T1000 (cell line): ENCODE results near the gene EEF1B2.
"Not testable (repeated sequence)": the region's sequence is repeated elsewhere in the genome, so short reads cannot be mapped to it uniquely, and the experiment has no call there.

Experiments
- DNase-seq: peaks from one replicate; lab custom pipeline; 2025; ENCODE audit warnings: mixed read lengths; lab: John Stamatoyannopoulos, UW

The EEF1B2 gene

DNA sequence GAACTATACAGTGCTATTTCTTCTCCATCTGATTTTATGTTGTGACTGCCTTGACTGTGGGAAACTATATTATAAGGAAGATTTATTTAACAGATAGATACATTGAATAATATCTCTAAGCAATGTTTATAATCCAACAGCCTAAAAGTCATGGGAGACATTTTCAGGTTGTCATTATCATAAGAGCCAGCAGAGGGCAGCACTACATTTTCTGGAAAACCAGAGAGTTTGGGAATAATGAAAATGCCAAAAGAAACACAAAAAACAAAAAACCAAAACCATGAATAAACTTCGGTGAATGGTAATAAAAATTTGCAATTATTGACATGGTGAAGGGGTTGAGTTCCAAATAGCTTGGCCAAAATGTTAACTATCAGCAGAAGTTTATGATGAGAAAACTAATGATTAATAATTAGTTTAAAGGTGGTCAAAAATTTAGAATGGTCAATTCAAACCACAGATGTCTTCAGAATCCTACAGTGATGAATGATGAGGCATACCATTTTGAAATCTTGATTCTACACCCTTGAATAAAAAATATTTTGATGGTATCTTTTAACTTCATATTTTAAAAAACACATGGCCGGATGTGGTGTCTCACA, 4.7 kb downstream of the EEF1B2 start:
- DNase-seq = peak; percentile 12

DNA sequence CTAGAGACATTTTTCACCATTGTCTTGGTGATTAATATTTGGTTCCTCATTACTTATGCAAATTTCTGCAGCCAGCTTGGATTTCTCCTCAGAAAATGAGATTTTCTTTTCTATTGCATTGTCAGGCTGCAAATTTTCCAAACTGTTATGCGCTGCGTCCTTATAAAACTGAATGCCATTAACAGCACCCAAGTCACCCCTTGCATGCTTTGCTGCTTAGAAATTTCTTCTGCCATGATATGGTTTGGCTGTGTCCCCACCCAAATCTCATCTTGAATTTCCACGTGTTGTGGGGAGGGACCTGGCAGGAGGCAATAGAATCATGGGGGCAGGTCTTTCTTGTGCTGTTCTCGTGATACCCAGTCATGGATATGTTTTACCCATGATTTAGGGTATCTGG, 8.5 kb downstream of the EEF1B2 start:
- DNase-seq = not testable (repeated sequence)

DNA sequence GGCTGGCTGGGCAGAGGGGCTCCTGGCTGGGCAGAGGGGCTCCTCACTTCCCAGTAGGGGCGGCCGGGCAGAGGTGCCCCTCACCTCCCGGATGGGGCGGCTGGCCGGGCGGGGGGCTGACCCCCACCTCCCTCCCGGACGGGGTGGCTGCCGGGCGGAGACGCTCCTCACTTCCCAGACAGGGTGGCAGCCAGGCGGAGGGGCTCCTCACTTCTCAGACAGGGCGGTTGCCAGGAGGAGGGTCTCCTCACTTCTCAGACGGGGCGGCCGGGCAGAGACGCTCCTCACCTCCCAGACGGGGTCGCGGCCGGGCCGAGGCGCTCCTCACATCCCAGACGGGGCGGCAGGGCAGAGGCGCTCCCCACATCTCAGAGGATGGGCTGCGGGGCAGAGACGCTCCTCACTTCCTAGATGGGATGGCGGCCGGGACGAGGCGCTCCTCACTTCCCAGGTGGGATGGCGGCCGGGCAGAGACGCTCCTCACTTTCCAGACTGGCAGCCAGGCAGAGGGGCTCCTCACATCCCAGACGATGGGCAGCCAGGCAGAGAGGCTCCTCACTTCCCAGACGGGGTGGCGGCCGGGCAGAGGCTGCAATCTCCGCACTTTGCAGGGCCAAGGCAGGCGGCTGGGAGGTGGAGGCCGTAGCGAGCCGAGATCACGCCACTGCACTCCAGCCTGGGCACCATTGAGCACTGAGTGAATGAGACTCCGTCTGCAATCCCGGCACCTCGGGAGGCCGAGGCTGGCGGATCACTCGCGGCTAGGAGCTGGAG, 12.1 kb downstream of the EEF1B2 start:
- DNase-seq = not testable (repeated sequence)

DNA sequence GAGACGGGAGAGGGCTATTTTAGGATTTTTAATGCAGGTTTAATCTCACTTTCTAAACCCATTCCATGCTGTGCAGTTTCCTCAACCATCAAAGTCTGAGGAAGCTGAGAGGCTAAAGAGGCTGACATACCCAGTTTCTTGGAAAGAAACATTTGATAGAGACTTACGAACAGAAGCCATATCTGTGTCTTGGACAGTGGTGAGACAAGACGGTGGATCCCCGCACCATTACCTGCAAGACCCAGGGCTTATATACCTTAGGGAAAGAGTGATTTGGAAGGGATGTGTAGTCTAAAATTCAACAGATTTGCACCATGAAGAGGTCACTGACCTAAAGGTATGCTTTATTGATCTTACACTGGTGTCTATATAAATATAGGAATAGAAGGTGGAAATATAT, 13.5 kb downstream of the EEF1B2 start:
- no peak for DNase-seq

DNA sequence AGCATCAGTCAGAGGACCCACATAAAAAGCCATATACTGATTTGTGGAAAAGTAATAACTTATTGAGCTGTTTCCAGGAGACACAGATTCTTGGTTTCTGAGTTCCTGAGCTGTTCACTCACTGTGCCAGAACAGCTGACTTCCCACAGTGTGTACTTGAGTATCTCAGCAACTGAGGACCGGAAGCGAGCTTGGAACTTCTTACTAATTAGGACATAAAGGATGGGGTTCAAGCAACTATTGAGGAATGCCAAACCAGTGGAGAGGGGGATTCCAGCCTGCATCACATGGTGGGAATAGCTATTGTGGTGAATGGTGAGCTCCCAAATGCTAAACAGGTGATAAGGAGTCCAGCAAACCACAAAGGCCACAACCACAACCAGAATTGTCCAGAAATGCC, 16.4 kb downstream of the EEF1B2 start:
- DNase-seq = no peak

DNA sequence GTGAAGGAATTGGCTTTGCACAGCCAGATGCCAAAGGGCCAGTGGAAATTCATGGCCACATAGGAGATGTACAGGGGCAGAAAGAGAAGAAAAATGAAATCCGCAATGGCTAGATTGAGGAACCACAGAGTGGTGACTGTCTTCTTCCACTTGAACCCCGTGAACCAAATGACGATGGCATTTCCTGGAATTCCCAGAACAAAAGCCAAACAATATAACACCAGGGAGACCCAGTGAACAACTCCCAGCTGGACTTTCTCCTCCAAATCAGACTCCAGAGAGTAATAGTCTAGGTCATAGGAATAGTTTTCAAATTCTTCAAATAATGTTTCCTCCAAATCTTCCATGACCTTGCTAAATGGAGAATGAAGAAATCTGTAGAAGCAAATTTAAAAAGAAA, 17.2 kb downstream of the EEF1B2 start:
- DNase-seq = no peak

DNA sequence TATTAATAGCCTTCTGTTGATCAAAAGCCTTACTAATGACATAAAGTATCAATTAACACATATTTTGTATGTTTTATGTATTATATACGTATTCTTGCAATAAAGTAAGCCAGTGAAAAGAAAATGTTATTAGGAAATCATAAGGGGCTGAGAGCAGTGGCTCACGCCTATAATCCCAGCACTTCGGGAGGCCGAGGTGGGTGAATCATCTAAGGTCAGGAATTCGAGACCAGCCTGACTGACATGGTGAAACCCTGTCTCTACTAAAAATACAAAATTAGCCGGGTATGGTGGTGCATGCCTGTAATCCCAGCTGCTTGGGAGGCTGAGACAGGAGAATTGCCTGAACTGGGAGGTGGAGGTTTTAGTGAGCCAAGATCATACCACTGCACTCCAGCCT, 21.8 kb downstream of the EEF1B2 start:
- DNase-seq = not testable (repeated sequence)

DNA sequence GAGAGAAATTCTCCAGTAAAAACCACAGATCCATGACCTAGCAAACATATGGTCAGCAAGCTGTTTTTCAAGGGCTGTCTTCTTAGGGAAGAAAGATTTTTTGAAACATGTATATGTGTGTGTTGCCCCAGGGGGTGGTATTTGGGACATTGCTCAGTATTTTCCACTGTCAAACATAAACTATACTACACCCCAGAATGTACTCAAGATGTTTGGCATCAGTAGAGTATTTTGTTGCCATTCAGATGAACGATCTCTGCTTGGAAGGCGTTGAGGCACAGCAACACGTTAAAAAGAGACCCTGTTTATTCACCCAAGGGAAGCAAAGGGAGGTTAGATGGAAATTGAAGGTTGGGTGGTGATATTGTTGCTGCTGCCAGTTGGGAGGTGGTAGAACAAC, 30.0 kb downstream of the EEF1B2 start:
- no peak for DNase-seq

DNA sequence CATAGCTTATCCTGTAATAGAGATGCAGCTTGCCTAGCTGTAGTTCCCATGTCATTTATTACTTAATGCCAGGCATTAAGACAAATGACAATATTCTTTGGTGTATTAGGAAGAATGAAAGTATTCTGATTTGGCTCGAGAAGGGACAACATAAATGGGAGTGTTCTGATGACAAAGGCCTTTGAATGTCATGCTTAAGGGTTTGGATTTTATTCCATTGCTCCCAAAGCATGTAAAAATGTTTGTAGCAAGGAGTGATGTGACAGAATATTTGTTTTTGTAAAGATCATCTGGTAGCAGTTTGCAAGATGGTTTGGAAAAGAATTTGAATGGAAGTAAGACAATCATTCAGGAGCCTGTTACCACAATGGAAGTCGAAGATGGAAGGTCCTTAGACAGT, 30.4 kb downstream of the EEF1B2 start:
- no peak for DNase-seq

DNA sequence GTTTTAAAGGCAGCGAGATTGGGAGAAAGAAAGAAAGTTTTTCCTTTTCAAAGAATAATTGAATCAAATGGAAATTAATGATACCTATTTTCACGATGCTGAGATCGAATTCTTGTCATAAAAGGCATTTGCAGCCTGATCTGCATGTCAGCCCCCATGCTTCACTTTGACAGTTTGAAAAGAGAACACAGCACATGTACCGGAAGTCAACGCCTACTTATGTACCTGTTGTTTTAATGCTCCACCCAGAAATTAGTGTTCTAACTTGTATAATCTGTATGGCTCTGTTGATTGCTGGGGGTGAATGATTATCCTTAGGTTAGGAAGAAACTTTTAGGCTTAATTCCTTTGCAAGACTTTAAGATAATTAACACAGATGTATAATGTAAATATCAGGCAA, 31.0 kb downstream of the EEF1B2 start:
- DNase-seq = no peak

DNA sequence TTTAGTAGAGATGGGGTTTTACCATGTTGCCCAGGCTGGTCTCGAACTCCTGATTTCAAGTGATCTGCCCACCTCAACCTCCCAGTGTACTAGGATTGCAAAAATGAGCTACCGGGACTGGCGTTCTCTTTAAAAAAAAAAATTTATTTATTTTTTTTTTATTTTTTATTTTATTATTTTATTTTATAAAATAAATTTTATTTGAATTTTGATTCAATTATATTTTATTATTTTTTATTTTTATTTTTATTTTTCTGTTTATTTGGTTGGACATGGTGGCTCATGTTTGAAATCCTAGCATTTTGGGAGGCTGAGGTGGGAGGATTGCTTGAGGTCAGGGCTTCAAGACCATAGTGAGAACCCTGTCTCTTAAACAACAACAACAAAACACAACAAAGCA, 32.5 kb downstream of the EEF1B2 start:
- no peak for DNase-seq

DNA sequence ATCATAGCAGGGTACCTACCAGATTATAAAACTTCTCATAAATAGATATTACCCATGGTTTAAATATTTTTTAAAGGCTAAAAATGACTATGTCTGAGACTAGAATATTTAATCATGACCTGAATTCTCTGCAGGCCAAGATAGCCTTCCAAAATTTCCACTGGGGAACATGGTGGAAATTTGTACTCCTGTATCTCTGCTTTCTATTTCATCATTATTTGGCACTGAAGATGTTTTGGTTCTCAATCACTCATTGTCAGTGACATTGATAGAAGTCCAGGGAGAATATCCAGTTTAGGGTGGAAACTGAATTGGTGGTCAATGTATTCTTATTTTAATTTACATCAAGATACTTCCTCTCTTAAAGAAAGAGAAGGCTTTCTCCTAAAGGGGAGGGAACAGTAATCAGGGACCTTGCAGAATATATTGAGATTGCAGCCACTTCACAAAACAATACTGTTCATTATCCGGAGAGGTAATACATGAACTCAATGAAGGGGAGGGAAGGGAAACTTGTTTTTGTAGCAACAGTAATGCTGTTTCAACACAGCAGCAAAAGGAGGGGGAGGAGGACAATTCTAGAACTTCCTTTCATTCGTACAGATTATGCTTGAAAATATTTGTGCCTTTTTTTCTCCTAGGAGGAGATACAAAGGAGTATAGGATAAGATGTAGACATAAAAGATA, 34.1 kb downstream of the EEF1B2 start:
- no peak for DNase-seq

DNA sequence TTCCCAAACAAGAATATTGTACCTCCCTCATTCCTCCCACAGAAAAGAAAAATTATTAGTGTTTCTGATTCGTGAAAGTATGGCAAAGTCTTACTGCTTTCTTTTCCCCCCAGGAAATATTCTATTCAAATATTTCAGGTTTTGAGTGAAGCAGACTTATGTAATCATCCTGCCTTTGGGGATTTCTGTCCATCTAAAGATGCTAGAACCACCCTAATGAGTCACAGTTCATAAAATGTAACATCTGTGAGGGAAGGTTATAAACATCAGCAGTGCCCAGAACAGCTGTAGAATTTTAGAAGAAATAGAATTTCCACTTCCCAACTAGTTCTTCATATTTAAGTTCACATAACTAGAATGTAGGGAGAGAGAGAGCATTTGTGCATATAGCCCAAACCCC, 39.0 kb downstream of the EEF1B2 start:
- no peak for DNase-seq

DNA sequence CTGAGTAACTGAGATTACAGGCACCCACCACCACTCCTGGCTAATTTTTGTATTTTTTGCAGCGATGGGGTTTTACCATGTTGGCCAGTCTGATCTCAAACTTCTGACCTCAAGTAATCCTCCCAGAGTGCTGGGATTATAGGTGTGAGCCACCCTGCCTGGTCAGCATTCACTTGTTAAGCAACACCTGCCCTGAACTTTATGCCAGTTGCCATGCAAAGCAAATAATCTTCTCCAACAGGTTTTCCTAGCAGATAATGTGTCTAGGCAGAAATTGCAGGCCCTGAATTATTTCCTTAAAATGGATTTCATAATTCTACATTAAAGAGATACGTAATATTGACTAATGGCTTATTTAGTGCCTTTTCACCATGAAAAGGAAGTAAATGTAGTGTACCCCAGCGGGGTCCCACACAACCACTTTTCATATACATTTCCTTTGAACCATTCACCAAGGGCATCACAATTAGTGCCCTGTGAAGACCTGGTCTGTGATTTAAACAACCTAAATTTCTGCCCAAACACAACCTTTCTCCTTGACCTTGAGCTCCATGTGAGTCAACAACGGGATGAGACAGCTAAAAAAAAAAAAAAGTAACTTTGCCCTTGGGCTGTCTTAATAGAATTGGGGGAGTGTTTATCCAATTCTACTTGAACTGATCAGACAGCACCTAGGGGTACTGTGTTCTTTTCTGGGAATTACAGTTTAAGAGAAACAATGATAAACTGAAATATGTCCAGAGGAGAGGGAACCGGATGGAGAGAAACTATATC, 41.6 kb downstream of the EEF1B2 start:
- no peak for DNase-seq

DNA sequence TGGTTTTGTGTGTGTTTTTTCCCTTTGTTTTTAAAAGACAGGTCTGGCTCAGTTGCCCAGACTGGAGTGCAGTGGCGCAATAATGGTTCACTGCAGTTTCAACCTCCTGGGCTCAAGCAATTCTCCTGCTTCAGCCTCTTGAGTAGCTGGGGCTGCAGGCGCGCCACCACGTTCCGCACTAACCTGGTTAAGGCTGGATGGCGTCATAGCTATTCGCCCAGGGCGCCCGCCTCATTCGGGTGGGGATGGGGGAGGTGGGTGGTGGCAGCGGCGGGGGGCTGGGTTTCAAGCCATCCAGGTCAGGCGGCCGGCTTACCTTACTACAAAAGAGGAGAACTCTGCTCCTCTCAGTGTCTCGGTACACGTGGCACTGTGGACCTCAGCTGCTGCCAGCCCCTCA, 42.8 kb downstream of the EEF1B2 start:
- no peak for DNase-seq

DNA sequence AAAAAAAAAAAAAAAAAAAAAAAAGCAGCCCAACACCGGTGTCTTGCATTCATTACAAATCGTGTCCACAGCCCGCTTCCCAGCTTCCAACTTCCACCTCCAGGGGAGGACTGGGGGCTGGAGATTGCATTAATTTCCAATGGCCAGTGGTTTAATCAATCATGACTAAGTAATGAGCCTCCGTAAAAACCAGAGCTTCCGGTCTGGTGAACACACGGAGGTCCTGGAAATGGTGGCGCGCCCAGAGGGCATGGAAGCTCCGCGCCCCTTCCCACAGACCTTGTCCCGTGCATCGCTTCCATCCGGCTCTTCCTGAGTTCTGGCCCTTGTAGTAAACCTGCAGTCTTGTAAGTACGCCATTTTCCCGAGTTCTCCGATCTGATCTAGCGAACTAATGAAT, 43.6 kb downstream of the EEF1B2 start:
- DNase-seq = no peak

DNA sequence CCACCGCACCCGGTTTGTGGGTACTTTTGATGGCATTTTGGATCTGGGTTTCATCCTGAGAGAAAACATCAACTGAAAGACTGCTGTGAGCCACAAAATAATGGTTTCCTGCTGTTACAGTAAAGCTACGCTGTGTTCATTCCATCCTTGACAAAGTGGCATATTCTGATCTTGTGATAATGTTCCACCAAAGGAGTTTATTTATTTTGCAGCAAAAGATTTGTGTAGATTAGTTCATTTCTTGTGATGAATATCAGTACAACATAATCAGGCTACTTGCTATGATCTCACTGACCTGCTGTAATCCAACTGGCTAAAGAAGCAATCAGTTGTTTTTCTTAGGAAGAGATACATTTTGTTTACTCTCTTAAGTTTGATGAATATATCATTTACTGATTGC, 45.0 kb downstream of the EEF1B2 start:
- no peak for DNase-seq

DNA sequence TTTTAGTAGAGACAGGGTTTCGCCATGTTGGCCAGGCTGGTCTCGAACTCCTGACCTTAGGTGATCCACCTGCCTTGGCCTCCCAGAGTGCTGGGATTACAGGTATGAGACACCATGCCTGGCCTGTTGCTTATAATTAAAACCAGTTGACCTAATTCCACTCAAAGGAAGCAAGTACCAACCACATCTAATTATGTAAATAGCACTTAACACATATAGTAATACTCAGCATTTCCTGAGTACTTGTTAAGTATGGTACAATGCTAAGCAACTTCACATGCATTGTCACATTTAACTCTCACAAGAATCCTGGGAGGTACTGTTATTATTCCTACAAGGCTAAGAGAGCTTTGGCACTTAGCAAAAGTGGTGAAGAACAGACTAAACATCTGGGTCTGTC, 47.6 kb downstream of the EEF1B2 start:
- DNase-seq = not testable (repeated sequence)

DNA sequence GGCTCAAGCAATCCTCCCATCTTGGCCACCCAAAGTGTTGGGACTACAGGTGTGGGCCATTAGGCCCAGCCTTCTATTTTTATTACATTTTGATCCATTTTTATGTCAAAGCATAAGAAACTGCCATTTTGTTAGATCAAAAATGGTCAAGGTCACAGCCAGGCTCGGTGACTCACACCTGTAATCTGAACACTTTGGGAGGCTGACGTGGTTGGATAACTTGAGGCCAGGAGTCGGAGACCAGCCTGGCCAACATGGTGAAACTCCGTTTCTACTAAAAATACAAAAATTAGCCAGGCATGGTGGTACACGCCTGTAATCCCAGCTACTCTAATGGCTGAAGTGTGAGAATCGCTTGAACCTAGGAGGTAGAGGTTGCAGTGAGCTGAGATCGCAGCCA, 49.2 kb downstream of the EEF1B2 start:
- DNase-seq = no peak

DNA sequence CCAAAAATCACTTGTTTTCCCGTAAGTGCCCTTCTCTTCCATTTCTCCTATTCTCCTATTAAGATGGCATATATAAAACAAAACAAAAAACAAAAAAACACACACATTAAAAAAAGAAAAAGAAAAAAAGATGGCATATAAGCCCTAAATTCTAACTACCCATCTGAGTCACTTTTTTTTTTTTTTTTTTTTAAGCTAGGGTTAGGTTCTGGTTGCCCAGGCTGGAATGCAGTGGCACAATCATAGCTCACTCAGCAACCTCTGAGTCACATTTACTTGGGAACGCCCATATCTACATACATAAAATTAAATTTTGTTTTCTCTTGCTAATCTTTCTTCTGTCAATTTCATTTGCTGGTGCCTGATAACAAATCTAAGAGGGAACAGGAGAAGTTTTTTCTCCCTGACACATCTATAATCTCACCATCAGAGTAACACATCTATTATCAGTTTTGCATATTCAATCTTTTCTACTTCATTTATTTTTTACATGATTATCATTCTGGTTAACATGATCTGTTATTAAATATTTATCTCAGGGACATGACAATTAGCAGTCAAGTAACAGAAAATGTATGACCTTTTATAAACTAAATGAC, 52.1 kb downstream of the EEF1B2 start:
- DNase-seq = no peak
